ENCODE data around the gene TMEM62.
A peak's percentile ranks its signal among the peaks of the same experiment; 100 is the strongest.

The TMEM62 gene

GRCh38 chr15:43105778-43106485, 27.5 kb upstream of the TMEM62 start, which contains the start of gene UBR1:
Gene UBR1 (minus strand): TSS chr15:43106038. CDS start chr15:43106022, 16 bp downstream.
- Histone ChIP-seq H3K27me3 (ENCODE audit: insufficient read depth, low read length, poor library complexity) (no peaks in the 10 kb centered on the region), H3K4me1 (ENCODE audit: control insufficient read depth, low read depth, low read length) (peaks cover 3% of the 10 kb centered on the region), H3K56ac (ENCODE audit: low read length) (peak within 1 kb of the TSS; percentile 83), H2BK15ac (replicated peaks; ENCODE audit: low read depth) (no peak within 1 kb of the TSS), H3K23ac (ENCODE audit: low read length) (no peak within 1 kb of the TSS), H2BK120ac (ENCODE audit: low read depth, low read length) (peak within 1 kb of the TSS; percentile 61), H2BK5ac (ENCODE audit: low read length) (no peak within 1 kb of the TSS), H2AK5ac (ENCODE audit: low read length) (no peak within 1 kb of the TSS), H4K5ac (ENCODE audit: low read length) (peak within 1 kb of the TSS; percentile 1), H3K27ac (ENCODE audit: low read depth, low read length) (no peak within 1 kb of the TSS), H3K9ac (ENCODE audit: low read length) (peak within 1 kb of the TSS; percentile 78), H3K79me2 (ENCODE audit: control insufficient read depth, insufficient read depth, low read length) (peaks cover 17% of the 10 kb centered on the region), H3K18ac (ENCODE audit: low read length) (peak within 1 kb of the TSS; percentile 98), H3K79me1 (ENCODE audit: low read length) (peaks cover 11% of the 10 kb centered on the region), H3K4me2 (ENCODE audit: low read length) (peak within 1 kb of the TSS; percentile 87), H3K36me3 (ENCODE audit: control insufficient read depth, insufficient read depth, low read length) (peaks cover 1% of the 10 kb centered on the region), H4K8ac (ENCODE audit: low read depth, low read length) (peak within 1 kb of the TSS; percentile 100), H3K4ac (ENCODE audit: low read depth, low read length) (peak within 1 kb of the TSS; percentile 36), H3K4me3 (ENCODE audit: low read length) (peak within 1 kb of the TSS; percentile 78)
- peak; percentile 98 for DNase-seq
- WGBS (ENCODE audit: extremely low coverage, insufficient coverage, low lambda C conversion rate) = no CpG with 5 or more reads among the region's 33 CpGs

- Histone ChIP-seq H3K56ac (ENCODE audit: low read length) (peak overlapping the region; percentile 66), H3K4ac (ENCODE audit: low read depth, low read length) (peak overlapping the region; percentile 36), H3K27ac (ENCODE audit: low read depth, low read length) (no peak overlapping the region), H4K8ac (ENCODE audit: low read depth, low read length) (peak overlapping the region; percentile 100), H2BK5ac (ENCODE audit: low read length) (no peak overlapping the region), H3K4me2 (ENCODE audit: low read length) (peak overlapping the region; percentile 20), H3K4me1 (ENCODE audit: control insufficient read depth, low read depth, low read length) (peaks cover 3% of the 10 kb centered on the region), H3K9ac (ENCODE audit: low read length) (peak overlapping the region; percentile 54), H3K4me3 (ENCODE audit: low read length) (peak overlapping the region; percentile 42), H2BK120ac (ENCODE audit: low read depth, low read length) (peak overlapping the region; percentile 61), H3K23ac (ENCODE audit: low read length) (no peak overlapping the region), H4K5ac (ENCODE audit: low read length) (peak overlapping the region; percentile 1), H2BK15ac (replicated peaks; ENCODE audit: low read depth) (no peak overlapping the region), H3K18ac (ENCODE audit: low read length) (peak overlapping the region; percentile 95), H3K79me2 (ENCODE audit: control insufficient read depth, insufficient read depth, low read length) (peaks cover 15% of the 10 kb centered on the region), H2AK5ac (ENCODE audit: low read length) (no peak overlapping the region), H3K36me3 (ENCODE audit: control insufficient read depth, insufficient read depth, low read length) (no peaks in the 10 kb centered on the region), H3K27me3 (ENCODE audit: insufficient read depth, low read length, poor library complexity) (no peaks in the 10 kb centered on the region), H3K79me1 (ENCODE audit: low read length) (peaks cover 11% of the 10 kb centered on the region)
- WGBS (ENCODE audit: extremely low coverage, insufficient coverage, low lambda C conversion rate) = no CpG with 5 or more reads among the region's 7 CpGs
- no peak for DNase-seq
Observed at GRCh38 chr15:43106486-43106829, 26.9 kb upstream of the TMEM62 start.

- H3K4me1 ChIP-seq (ENCODE audit: control insufficient read depth, low read depth, low read length) = peaks cover 3% of the 10 kb centered on the region
- H2BK120ac ChIP-seq (ENCODE audit: low read depth, low read length) = no peak overlapping the region
- H3K18ac ChIP-seq (ENCODE audit: low read length) = no peak overlapping the region
- no peak overlapping the region for H3K23ac ChIP-seq (ENCODE audit: low read length)
- no peak overlapping the region for H4K5ac ChIP-seq (ENCODE audit: low read length)
- H3K27me3 ChIP-seq (ENCODE audit: insufficient read depth, low read length, poor library complexity) = no peaks in the 10 kb centered on the region
- H2BK15ac ChIP-seq (replicated peaks; ENCODE audit: low read depth) = no peak overlapping the region
- no peak overlapping the region for H3K9ac ChIP-seq (ENCODE audit: low read length)
- H3K36me3 ChIP-seq (ENCODE audit: control insufficient read depth, insufficient read depth, low read length) = no peaks in the 10 kb centered on the region
- no peak overlapping the region for H2BK5ac ChIP-seq (ENCODE audit: low read length)
- H3K4me3 ChIP-seq (ENCODE audit: low read length) = no peak overlapping the region
- H3K79me1 ChIP-seq (ENCODE audit: low read length) = peaks cover 7% of the 10 kb centered on the region
- H3K27ac ChIP-seq (ENCODE audit: low read depth, low read length) = no peak overlapping the region
- WGBS (ENCODE audit: extremely low coverage, insufficient coverage, low lambda C conversion rate) = no CpG with 5 or more reads among the region's 1 CpG
- no peak overlapping the region for H3K4me2 ChIP-seq (ENCODE audit: low read length)
- no peak overlapping the region for H3K56ac ChIP-seq (ENCODE audit: low read length)
- H3K79me2 ChIP-seq (ENCODE audit: control insufficient read depth, insufficient read depth, low read length) = peaks cover 14% of the 10 kb centered on the region
- H2AK5ac ChIP-seq (ENCODE audit: low read length) = no peak overlapping the region
- H4K8ac ChIP-seq (ENCODE audit: low read depth, low read length) = no peak overlapping the region
- DNase-seq = no peak
- H3K4ac ChIP-seq (ENCODE audit: low read depth, low read length) = no peak overlapping the region
Observed at GRCh38 chr15:43107751-43108150, 25.6 kb upstream of the TMEM62 start.

- no peak overlapping the region for H4K5ac ChIP-seq (ENCODE audit: low read length)
- no CpG with 5 or more reads among the region's 3 CpGs for WGBS (ENCODE audit: extremely low coverage, insufficient coverage, low lambda C conversion rate)
- H2BK120ac ChIP-seq (ENCODE audit: low read depth, low read length) = no peak overlapping the region
- H3K27me3 ChIP-seq (ENCODE audit: insufficient read depth, low read length, poor library complexity) = no peaks in the 10 kb centered on the region
- no peak overlapping the region for H2BK15ac ChIP-seq (replicated peaks; ENCODE audit: low read depth)
- no peaks in the 10 kb centered on the region for H3K79me1 ChIP-seq (ENCODE audit: low read length)
- no peak overlapping the region for H3K4ac ChIP-seq (ENCODE audit: low read depth, low read length)
- no peak overlapping the region for H4K8ac ChIP-seq (ENCODE audit: low read depth, low read length)
- H3K4me2 ChIP-seq (ENCODE audit: low read length) = no peak overlapping the region
- H3K79me2 ChIP-seq (ENCODE audit: control insufficient read depth, insufficient read depth, low read length) = no peaks in the 10 kb centered on the region
- H3K36me3 ChIP-seq (ENCODE audit: control insufficient read depth, insufficient read depth, low read length) = no peaks in the 10 kb centered on the region
- no peak overlapping the region for H3K18ac ChIP-seq (ENCODE audit: low read length)
- H3K4me3 ChIP-seq (ENCODE audit: low read length) = no peak overlapping the region
- DNase-seq = no peak
- H3K27ac ChIP-seq (ENCODE audit: low read depth, low read length) = no peak overlapping the region
- no peak overlapping the region for H3K23ac ChIP-seq (ENCODE audit: low read length)
- H3K9ac ChIP-seq (ENCODE audit: low read length) = no peak overlapping the region
- no peak overlapping the region for H3K56ac ChIP-seq (ENCODE audit: low read length)
- no peaks in the 10 kb centered on the region for H3K4me1 ChIP-seq (ENCODE audit: control insufficient read depth, low read depth, low read length)
- no peak overlapping the region for H2BK5ac ChIP-seq (ENCODE audit: low read length)
- H2AK5ac ChIP-seq (ENCODE audit: low read length) = no peak overlapping the region
Observed at GRCh38 chr15:43111354-43111753, 22.0 kb upstream of the TMEM62 start.

DNA sequence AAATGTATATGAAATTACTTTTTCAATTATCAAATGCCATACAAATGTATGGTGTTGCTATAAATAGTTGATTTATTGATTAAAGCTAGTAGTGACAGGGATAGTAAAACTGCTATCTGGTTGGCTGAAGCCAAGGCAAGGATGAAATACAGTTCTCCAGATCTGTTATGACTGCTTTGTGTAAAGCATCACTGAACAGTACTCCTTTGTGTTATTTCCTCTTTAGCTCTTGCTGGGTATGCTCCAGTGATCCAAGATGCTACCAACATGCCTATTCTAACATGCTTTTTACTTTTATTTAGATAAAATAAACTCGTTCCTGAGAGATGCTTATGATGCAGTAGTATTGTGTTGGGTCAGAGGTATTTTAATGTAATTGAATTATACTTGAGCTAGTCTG, 15.1 kb upstream of the TMEM62 start:
- H3K56ac ChIP-seq (ENCODE audit: low read length) = no peak overlapping the region
- no peak overlapping the region for H3K4me3 ChIP-seq (ENCODE audit: low read length)
- H2BK120ac ChIP-seq (ENCODE audit: low read depth, low read length) = no peak overlapping the region
- no CpG with 5 or more reads among the region's 1 CpG for whole genome bisulfite sequencing (ENCODE audit: extremely low coverage, insufficient coverage, low lambda C conversion rate)
- no peak overlapping the region for H4K8ac ChIP-seq (ENCODE audit: low read depth, low read length)
- DNase-seq = no peak
- H3K36me3 ChIP-seq (ENCODE audit: control insufficient read depth, insufficient read depth, low read length) = no peaks in the 10 kb centered on the region
- no peak overlapping the region for H4K5ac ChIP-seq (ENCODE audit: low read length)
- no peak overlapping the region for H2BK5ac ChIP-seq (ENCODE audit: low read length)
- H3K23ac ChIP-seq (ENCODE audit: low read length) = no peak overlapping the region
- H3K18ac ChIP-seq (ENCODE audit: low read length) = no peak overlapping the region
- no peaks in the 10 kb centered on the region for H3K27me3 ChIP-seq (ENCODE audit: insufficient read depth, low read length, poor library complexity)
- no peaks in the 10 kb centered on the region for H3K79me2 ChIP-seq (ENCODE audit: control insufficient read depth, insufficient read depth, low read length)
- no peaks in the 10 kb centered on the region for H3K4me1 ChIP-seq (ENCODE audit: control insufficient read depth, low read depth, low read length)
- H2BK15ac ChIP-seq (replicated peaks; ENCODE audit: low read depth) = no peak overlapping the region
- H2AK5ac ChIP-seq (ENCODE audit: low read length) = no peak overlapping the region
- H3K79me1 ChIP-seq (ENCODE audit: low read length) = no peaks in the 10 kb centered on the region
- H3K9ac ChIP-seq (ENCODE audit: low read length) = no peak overlapping the region
- no peak overlapping the region for H3K4ac ChIP-seq (ENCODE audit: low read depth, low read length)
- no peak overlapping the region for H3K27ac ChIP-seq (ENCODE audit: low read depth, low read length)
- H3K4me2 ChIP-seq (ENCODE audit: low read length) = no peak overlapping the region

DNA sequence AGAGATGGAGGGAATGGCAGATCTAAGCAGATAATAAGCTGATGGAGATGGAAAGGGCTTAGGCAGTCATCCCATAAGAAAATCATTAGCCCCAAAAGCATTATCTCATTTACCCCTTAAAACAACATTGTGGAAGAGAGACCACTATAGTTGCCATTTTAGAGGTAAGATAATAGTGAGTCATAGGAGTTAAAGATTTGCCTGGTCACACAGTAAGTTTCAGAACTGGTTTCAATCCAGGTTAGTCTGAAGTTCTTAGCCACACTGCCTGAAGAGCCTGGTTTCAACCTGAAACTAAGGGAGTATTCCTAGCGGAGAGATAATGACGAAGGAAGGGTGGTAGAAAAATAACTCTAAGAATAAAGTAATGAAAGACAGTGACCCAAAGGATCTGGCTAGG, 14.6 kb upstream of the TMEM62 start:
- Histone ChIP-seq H3K27ac (ENCODE audit: low read depth, low read length) (no peak overlapping the region), H3K4me2 (ENCODE audit: low read length) (no peak overlapping the region), H3K23ac (ENCODE audit: low read length) (no peak overlapping the region), H2BK120ac (ENCODE audit: low read depth, low read length) (no peak overlapping the region), H2AK5ac (ENCODE audit: low read length) (no peak overlapping the region), H3K79me2 (ENCODE audit: control insufficient read depth, insufficient read depth, low read length) (no peaks in the 10 kb centered on the region), H3K4me1 (ENCODE audit: control insufficient read depth, low read depth, low read length) (no peaks in the 10 kb centered on the region), H3K4ac (ENCODE audit: low read depth, low read length) (no peak overlapping the region), H3K18ac (ENCODE audit: low read length) (no peak overlapping the region), H3K56ac (ENCODE audit: low read length) (no peak overlapping the region), H2BK15ac (replicated peaks; ENCODE audit: low read depth) (no peak overlapping the region), H2BK5ac (ENCODE audit: low read length) (no peak overlapping the region), H3K4me3 (ENCODE audit: low read length) (no peak overlapping the region), H3K9ac (ENCODE audit: low read length) (no peak overlapping the region), H4K5ac (ENCODE audit: low read length) (no peak overlapping the region), H3K27me3 (ENCODE audit: insufficient read depth, low read length, poor library complexity) (no peaks in the 10 kb centered on the region), H3K79me1 (ENCODE audit: low read length) (no peaks in the 10 kb centered on the region), H4K8ac (ENCODE audit: low read depth, low read length) (no peak overlapping the region), H3K36me3 (ENCODE audit: control insufficient read depth, insufficient read depth, low read length) (no peaks in the 10 kb centered on the region)
- WGBS (ENCODE audit: extremely low coverage, insufficient coverage, low lambda C conversion rate) = no CpG with 5 or more reads among the region's 2 CpGs
- no peak for DNase-seq

Data from mesendoderm (in vitro differentiated cells).